Activated CD4-positive, alpha-beta T cell treated with anti-CD3 and anti-CD28 coated beads, Interleukin-2, amount 50 U/mL, for 4 hours (primary cell): ENCODE data around the gene SMC1B.
"Not testable (repeated sequence)": the region's sequence is repeated elsewhere in the genome, so short reads cannot be mapped to it uniquely, and the experiment has no call there.

ENCODE experiments used
- DNase-seq, 2 experiments: peaks; one replicate each; pipeline ENCODE4 v3.0.0-alpha.2; 2020

SMC1B gene

DNA sequence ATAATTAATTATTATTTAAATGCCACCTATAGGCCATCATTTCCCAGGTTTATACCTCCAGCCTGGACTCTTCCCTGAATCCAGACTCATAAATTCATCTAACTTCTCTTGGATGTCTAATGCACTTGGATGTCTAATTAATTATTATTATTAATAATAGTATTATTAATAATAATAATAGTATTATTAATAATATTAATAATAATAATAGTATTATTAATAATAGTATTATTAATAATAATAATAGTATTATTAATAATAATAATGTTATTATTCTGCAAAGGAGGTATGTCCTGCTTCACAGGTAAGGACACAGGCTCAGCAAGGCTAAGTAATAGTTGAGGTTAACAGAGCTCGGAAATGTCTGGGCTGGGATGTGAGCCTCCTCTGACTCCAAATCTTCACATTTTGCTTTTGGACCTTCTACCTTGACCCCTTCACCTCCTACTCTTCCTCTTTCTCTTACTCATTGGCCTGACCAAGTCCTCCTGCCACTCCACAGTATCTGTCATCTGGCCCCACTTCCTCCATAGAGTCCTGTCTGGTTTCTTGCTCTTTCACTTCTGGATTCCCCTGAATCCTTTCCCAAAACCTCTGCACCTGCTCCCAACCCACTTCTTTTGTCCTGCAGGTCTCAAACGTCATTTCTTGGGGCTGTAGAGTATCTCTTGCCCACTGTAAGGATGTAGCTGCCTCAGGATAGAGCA, 8.1 kb upstream of the SMC1B start:
- DNase-seq, result no peak

DNA sequence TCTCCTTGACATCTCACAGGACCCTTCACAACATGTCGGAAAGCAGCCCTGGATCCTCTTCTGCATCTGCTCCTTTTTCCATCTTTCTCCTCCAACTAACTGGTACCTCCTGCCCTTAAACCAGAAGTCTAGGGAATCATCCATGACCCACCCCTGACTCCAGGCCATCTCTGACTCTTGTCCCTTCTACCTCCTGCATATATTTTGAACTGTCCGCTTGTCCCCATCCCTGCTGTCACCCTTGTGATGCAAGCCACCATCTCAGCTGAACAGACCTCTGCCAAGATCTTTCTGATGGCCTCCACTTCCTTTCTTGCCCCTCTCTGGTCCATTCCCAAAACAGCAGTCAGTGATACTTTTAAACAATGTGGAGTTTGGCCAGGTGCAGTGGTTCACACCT, 7.1 kb upstream of the SMC1B start:
- no peak for DNase-seq

DNA sequence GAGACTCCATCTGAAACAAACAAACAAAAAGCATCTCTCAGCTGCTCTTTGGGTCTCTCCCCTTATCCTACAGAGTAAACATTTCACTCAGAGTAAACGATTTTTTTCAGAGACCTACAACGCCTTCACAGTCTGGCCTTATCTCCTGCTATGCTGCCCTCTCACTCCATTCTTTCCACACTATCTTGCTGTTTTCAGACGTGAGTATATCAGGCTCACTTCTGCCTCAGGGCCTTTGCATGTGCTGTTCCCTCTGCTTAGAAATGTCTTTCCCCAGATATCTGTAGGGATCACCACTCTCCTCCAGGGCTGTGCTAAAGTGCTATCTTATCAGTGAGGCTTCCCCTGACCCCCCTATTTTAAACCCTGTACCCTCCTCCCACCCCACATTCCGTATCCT, 6.6 kb upstream of the SMC1B start:
- DNase-seq, result no peak

DNA sequence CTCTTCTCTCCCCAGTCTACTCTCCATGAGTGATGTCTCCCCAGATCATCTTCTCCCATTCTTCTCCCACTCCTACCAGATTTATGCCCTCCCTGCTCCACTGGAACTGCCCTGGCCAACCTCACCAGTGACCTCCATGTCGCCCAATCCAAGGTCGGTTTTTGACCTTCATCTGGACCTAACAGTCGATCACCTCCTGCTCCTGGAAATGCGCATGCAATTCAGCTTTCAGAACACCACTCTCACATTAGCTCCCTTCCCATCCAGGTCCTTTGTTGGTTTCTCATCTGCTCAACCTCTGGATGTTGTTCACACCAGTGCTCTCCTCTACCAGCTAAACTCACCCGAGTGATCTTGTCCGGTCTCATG, 5.4 kb upstream of the SMC1B start:
- no peak for DNase-seq

DNA sequence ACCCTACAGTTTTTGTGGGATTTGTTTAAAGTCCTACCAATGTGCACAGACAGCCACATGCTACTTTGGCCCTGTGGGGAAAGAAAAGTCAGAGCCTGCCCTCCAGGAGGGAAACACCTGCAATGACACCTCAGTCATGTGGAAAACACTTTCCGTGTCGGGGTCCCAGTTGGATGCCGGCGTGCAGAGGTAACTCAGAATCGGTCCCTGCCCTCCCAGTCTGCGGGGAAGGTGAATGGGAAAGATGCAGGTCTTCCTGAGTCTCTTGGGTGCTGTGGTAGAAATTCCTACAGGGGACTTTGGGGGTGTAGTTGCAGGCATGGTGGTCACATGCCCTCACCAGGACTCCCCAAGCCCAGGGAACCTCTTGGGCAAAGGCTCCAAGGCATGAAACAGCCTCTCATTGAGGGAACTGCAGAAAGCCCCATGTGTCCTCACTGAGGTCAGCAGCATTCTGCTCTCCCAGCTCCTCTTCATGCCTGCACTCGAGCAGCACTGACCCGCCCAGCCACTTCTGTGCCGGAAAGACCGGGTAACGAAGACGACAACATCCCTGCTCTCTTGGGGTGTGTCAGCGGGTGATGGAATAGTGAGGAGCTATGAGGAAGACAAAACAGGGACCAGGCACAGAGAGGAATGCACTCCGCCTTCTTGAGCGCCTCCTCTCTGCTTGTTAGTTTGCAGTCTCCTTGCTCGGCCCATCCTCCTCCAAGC, 4.8 kb upstream of the SMC1B start:
- no peak for DNase-seq

DNA sequence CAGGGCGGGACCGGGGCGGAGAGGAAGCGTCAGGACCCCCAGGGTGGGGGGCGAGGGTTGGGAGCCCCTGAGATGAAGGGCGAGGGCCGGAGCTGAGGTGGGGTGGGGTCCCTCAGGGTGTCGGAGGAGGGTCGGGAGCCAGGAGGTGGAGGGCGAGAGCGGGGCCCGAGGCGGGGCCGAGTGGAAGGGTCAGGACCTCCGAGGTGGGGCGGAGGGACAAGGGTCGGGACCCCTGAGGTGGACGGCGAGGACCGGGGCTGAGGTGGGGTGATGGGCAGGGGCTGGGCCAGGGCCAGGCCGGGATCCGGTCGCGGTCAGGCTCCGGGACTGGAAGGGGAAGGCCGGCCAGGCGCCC, 409 bp downstream of the SMC1B start:
- DNase-seq, result no peak

DNA sequence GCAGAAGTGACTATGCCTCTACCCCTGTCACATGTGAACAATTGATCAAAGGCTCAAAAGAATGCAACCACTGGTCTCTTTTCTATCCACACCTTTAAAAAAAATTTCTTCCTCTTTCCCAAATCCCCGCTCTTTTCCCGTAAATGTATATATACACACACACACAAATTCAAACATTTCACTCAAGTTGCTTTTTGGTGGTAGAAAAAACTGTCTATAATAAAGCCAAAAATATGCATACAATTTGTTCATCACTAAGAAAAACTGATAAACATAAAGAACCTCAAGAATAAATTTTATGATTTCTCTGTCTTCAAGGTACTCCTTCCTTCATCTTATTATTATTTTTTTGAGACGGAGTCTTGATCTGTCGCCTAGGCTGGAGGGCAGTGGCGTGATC, 5.6 kb downstream of the SMC1B start:
- no peak for DNase-seq

DNA sequence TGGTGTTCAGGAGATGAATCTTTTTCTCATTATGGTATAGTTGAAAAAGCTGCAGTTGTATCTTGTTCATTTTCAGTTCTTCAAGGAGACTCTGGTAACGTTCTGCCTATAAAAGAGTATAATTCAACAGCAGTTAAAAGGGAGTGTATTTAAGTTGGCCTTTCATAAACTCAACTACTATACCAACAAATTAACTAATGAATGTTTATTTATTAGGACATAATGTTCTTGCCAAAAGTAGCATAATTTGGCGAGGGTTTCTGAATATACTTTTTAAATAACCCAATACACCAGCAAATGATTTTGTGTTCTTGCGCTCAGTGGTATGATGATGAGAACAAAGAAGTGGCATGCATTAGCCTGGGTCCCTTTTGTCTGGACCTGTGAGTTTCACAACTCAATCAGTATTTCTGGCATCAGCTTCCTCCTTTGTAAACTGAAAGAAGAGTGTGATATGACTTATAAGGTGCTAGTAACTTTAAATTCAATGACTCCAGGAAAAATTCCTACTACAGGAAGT, 10.9 kb downstream of the SMC1B start:
- no peak for DNase-seq

DNA sequence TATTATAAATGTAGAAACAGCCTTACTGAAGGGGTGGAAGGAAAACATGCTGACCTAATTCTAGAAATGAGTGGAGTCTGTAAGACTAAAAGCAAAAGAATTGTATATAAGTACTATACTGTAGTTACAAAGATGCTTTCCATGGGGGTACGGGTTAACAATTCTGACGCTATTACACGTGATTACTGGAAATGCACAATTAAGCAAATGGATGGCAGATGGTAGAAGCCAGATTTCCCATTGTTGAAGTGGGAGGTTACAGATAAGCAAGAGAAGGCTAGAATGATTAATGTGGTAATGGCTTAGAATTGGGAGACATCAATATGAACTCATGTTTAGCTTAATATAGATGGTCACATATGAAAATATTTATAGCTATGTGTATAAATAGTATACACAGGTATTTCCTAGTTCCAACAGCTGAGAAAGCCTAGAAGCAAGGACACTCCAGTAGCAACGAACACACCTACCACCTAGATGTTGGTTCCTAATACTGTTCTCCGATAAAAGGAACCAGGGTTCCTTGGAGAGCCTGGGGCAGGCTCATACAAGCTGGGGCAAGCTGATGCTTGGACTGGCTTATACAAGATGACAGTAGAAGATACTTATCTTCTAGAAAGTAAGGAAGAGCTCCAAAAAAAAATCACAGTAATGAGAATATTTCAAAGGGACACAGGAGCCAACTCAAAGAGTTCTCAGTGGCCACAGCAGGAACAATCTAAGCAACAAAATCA, 13.5 kb downstream of the SMC1B start:
- no peak for DNase-seq

DNA sequence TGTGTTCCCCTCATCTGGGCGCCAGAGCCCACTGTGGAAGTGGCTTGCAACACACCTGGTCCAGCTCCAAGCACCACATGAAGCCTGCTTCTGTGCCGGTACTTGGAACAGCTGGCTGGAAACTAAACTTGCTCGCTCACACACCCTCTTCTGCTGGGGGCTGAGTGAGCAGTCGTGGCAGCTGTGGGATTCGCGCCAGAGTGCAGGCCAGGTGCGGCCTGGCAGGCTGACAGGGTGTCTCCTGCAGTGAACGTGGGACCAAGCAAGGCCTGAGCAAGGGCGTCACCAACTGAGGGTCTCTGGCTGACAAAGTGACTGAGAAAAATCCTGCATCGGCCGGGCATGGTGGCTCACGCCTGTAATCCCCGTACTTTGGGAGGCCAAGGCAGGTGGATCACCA, 15.2 kb downstream of the SMC1B start:
- no peak for DNase-seq

DNA sequence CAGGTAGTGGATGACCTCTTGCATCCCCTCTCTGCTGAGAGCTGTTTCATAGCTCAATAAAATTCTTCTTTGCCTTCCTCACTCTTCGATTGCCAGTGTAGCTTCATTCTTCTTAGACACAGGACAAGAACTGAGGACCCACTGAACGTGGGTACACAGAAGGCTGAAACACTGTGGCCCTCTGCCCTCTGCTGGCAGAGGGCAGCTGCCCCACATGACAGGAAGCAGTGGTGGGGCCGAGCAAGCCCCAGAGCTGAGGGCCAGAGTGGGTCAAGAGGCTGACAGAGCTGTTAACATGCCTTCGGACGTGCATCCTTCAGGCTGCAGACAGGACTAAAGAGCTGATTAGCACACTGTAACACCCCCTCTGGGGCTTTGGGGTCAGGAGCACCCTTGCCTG, 15.6 kb downstream of the SMC1B start:
- DNase-seq, result no peak

DNA sequence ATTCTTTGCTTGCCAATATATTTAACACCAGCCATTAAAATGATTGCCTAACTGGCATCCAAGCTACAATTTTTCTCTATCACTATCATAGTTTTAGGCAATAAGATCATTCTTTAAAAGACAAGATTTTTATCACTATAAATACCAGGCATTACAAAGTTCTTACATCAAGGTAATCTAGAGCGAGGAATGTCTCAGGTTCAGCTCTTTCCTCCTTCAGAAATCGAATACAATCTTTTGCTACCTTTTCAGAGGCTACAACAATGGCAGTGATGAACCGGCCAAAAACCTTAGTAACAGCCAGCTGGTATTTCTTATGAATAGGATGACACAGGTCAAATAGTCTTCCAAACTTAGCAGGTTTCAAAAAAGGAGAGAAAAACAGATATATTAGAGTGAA, 23.9 kb downstream of the SMC1B start:
- no peak for DNase-seq

DNA sequence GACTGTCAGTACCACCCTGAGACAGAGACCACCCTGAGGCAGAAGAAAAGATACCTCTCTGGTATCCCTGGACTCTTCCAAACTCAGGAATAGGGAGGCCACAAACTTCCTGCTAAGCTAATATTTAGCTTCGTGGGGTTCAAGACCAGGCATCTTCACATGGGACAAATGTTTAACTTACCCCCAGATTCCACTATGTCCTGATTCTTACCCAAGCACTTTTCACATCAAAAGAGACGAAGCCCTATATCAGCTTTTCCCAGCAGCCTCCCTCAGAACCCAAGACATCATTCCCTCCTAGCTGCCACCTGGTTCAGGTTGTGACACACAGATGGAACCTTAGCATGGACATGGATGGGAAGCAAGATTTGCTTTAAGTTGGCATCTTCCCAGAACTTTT, 32.1 kb downstream of the SMC1B start:
- no peak for DNase-seq

DNA sequence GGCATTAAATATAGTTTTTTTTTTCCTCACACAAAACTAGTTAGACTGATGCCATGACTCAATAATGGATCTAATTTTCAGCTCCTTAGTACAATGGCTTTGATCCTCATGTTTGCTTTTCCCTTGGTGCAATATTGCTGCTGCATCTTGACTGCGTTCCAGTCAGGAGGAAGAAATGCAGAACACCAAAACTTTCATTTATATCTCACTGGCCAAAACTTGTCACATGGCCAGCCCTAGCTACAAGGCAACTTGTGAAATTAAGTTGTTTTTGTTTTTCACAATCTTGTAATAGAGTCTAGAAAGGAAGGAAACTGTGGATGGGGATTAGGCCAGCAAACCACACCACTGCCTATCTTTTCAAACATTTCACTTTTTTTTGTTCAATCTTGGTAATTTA, 36.7 kb downstream of the SMC1B start:
- DNase-seq, result no peak

DNA sequence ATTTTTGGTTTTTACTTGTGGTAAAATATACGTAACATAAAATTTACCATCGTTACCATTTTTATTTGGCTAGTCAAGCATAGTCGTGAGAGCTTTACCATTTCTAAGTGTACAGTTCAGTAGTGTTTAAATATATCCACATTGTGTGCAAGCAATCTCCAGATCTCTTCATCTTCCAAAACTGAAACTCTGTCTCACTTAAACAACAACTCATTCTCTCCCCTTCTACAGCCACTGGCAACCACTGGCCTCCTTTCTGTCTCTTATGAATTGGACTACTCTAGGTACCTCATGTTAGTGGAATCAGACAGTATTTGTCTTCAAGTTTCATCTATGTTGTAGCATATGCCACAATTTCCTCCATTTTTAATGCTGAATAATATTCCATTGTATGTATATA, 37.4 kb downstream of the SMC1B start:
- no peak for DNase-seq

DNA sequence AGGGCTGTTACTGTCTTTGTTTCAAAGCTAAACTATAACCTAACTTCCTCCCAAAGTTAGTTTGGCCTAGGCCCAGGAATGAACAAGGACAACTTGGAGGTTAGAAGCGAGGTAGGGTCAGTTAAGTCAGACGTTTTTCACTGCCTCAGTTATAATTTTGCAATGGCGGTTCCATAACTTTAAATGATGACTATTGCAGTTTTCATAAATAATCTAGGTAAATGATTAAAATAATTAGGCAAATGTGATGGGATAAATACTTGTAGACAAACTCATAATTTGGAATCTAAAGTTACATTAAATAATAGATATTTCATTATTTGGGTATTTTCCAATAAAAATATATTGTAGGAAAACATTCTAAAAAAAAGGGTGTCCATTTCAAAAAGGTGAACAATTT, 39.8 kb downstream of the SMC1B start:
- DNase-seq, result not testable (repeated sequence)

DNA sequence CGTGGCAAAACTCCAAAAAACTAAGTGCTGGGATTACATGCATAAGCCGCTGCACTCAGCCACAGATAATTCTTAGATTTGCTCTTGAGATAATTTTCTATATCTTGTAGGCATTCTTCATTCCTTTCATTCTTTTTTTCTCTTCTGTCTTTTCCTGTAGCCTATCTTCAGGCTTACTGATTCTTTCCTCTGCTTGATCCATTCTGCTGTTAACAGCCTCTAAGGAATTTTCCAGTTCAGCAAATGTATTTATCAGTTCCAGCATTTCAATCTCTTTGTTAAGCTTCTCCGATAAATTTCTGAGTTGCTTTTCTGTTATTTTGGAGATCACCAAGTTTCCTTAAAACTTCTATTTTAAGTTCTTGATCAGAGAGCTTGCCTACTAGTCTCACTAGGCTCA, 46.7 kb downstream of the SMC1B start:
- DNase-seq, result no peak

DNA sequence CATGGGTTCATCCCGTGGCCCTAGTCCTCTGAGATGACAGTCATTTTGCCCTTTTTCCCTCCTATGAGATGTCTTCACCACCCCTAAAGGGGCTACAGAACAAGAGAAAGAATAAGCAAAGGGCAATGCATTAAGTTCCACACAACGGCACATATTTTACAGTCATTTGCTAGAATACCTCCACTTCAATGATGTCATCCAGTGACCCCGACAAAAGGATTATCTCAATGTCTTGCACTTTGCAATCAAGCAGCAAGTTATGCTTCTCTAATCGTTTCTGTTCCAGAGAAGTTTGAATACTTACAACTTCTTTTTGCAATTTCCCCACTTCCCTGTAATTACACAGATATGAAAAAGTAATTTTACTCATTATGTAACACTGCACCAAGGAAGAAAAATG, 53.8 kb downstream of the SMC1B start:
- DNase-seq, result no peak

DNA sequence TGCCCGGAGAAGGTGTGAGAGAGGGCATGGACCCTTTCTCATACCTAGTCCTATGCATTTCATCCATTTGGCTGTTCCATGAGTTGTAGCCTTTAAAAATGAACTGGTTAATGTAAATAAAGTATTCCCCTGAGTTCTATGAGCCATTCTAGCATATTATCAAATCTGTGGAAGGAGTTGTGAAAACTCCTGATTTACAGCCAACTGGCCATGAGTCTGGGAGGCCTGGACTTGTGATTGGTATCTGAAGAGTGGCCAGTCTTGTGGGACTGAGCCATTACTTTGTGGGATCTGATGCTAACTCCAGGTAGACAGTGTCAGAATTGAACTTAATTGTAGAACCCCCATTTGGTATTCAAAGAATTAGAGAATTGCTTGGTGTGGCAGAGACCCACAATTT, 55.3 kb downstream of the SMC1B start:
- DNase-seq, result no peak

DNA sequence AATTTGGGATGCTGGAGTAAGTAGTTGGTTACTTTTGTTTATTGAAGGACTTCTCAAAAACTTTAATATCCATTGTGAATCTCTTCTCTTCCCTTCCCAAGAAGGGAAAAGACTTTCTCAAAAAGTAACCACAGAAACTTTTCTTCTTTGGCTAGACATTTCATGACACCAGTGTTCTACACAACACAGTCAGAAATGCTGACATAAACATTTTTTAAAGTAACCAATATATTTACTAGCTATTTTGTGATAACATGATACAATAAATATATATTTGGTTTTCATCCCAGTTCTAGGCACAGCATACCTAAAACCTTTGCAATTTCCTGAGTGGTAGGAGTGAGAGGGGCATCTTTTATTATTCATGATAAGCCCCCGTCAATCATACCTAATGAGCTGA, 55.9 kb downstream of the SMC1B start:
- DNase-seq, result no peak

DNA sequence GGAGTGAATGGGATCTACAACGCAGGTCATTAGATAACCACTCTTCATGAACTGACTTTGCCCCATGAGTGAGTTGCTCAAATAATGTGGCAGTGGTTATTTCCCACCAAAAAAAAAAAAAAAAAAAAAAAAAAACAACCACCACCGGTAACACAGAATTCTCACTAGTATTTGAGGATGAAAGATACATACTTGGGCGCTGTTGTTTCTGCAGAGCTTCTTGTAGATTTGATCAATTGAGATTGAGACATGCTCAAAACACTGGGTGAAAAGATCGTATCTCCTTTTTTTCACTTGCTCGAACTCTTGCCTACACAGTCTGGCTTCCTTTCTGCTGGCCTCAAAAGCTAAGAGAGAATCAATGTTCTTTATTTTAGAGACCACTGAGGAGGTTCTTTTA, 59.6 kb downstream of the SMC1B start:
- DNase-seq, result no peak

DNA sequence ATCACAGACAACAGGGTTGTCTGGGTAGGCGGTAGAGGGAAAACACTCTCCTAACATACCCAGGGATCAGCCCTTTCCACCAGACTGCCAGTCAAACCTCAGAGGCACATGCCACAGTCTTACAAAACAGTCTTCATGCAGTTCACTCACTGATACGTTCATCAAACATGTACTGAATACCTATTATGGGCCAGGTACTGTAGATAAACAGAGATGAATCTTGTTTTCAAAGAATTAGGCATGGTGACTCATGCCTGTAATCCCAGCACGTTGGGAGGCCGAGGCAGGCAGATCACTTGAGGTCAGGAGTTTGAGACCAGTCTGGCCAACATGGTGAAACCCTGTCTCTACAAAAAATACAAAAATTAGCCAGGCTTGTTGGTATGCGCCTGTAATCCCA, 60.6 kb downstream of the SMC1B start:
- DNase-seq, result not testable (repeated sequence)

DNA sequence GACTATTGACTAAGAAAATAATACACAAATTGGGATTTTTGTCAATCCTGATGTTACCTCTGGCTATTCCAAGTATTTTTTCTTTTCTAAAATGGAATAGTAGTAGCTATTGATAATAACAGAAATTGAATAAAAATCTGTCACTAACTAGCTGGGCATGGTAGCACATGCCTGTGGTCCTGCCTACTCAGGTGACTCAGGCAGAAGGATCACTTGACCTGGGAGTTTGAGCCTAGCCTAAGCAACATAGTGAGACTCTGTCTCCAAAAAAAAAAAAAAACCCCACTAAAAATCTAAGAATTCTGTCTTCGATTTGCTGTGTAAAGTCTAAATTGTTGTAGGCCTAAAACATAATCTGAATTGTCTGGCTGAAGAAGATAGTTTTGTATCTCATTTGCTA, 61.4 kb downstream of the SMC1B start:
- no peak for DNase-seq

DNA sequence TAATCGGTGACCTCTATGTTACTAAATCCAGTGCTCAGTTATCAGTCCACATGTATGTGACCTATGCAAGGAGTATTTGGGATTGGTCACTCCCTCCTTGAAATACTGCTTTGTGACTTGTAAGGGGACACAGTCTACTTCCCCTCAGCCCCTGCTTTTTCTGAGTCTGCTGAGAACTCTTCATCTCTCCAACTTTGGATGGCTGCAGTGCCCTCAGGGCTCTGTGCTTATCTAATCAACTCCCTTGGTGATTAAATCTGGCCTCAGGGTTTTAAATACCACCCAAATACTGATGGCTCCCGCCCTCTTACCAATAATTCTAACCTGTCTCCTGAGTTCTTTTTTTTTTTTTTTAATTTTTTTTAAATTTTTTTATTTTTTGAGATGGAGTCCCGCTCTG, 63.5 kb downstream of the SMC1B start:
- no peak for DNase-seq
